ENCODE data around the gene CD99L2.

The CD99L2 gene

GRCh38 chrX:150772150-150772970, 126.1 kb downstream of the CD99L2 start:
- Histone ChIP-seq H2BK120ac (ENCODE audit: low read depth, low read length) (no peak overlapping the region), H3K27ac (ENCODE audit: low read depth, low read length) (no peak overlapping the region), H3K36me3 (ENCODE audit: control insufficient read depth, insufficient read depth, low read length) (no peaks in the 10 kb centered on the region), H3K4me2 (ENCODE audit: low read length) (no peak overlapping the region), H2BK5ac (ENCODE audit: low read length) (no peak overlapping the region), H4K8ac (ENCODE audit: low read depth, low read length) (no peak overlapping the region), H3K18ac (ENCODE audit: low read length) (no peak overlapping the region), H3K79me1 (ENCODE audit: low read length) (no peaks in the 10 kb centered on the region), H2BK15ac (replicated peaks; ENCODE audit: low read depth) (no peak overlapping the region), H4K5ac (ENCODE audit: low read length) (no peak overlapping the region), H2AK5ac (ENCODE audit: low read length) (no peak overlapping the region), H3K23ac (ENCODE audit: low read length) (no peak overlapping the region), H3K27me3 (ENCODE audit: insufficient read depth, low read length, poor library complexity) (no peaks in the 10 kb centered on the region), H3K4ac (ENCODE audit: low read depth, low read length) (no peak overlapping the region), H3K79me2 (ENCODE audit: control insufficient read depth, insufficient read depth, low read length) (no peaks in the 10 kb centered on the region), H3K4me1 (ENCODE audit: control insufficient read depth, low read depth, low read length) (no peaks in the 10 kb centered on the region), H3K56ac (ENCODE audit: low read length) (peak overlapping the region; percentile 42), H3K9ac (ENCODE audit: low read length) (peak overlapping the region; percentile 27), H3K4me3 (ENCODE audit: low read length) (no peak overlapping the region)
- peak; percentile 83 for DNase-seq
- WGBS (ENCODE audit: extremely low coverage, insufficient coverage, low lambda C conversion rate), result no CpG with 5 or more reads among the region's 26 CpGs

- no CpG with 5 or more reads among the region's 16 CpGs for WGBS (ENCODE audit: extremely low coverage, insufficient coverage, low lambda C conversion rate)
- Histone ChIP-seq H3K4me1 (ENCODE audit: control insufficient read depth, low read depth, low read length) (no peaks in the 10 kb centered on the region), H3K23ac (ENCODE audit: low read length) (no peak overlapping the region), H2BK15ac (replicated peaks; ENCODE audit: low read depth) (no peak overlapping the region), H3K27me3 (ENCODE audit: insufficient read depth, low read length, poor library complexity) (no peaks in the 10 kb centered on the region), H3K36me3 (ENCODE audit: control insufficient read depth, insufficient read depth, low read length) (no peaks in the 10 kb centered on the region), H2BK120ac (ENCODE audit: low read depth, low read length) (no peak overlapping the region), H3K4me2 (ENCODE audit: low read length) (no peak overlapping the region), H3K9ac (ENCODE audit: low read length) (no peak overlapping the region), H4K8ac (ENCODE audit: low read depth, low read length) (no peak overlapping the region), H2AK5ac (ENCODE audit: low read length) (no peak overlapping the region), H3K56ac (ENCODE audit: low read length) (no peak overlapping the region), H3K4ac (ENCODE audit: low read depth, low read length) (no peak overlapping the region), H3K79me2 (ENCODE audit: control insufficient read depth, insufficient read depth, low read length) (no peaks in the 10 kb centered on the region), H4K5ac (ENCODE audit: low read length) (no peak overlapping the region), H2BK5ac (ENCODE audit: low read length) (no peak overlapping the region), H3K79me1 (ENCODE audit: low read length) (no peaks in the 10 kb centered on the region), H3K27ac (ENCODE audit: low read depth, low read length) (no peak overlapping the region), H3K4me3 (ENCODE audit: low read length) (no peak overlapping the region), H3K18ac (ENCODE audit: low read length) (no peak overlapping the region)
- DNase-seq, result no peak
Measured at GRCh38 chrX:150771116-150771515, 127.4 kb downstream of the CD99L2 start.

GRCh38 chrX:150770623-150771022, 127.8 kb downstream of the CD99L2 start:
- Histone ChIP-seq H3K4ac (ENCODE audit: low read depth, low read length) (no peak overlapping the region), H3K23ac (ENCODE audit: low read length) (no peak overlapping the region), H3K56ac (ENCODE audit: low read length) (no peak overlapping the region), H3K4me1 (ENCODE audit: control insufficient read depth, low read depth, low read length) (no peaks in the 10 kb centered on the region), H3K9ac (ENCODE audit: low read length) (no peak overlapping the region), H3K79me1 (ENCODE audit: low read length) (no peaks in the 10 kb centered on the region), H3K4me2 (ENCODE audit: low read length) (no peak overlapping the region), H4K5ac (ENCODE audit: low read length) (no peak overlapping the region), H2BK15ac (replicated peaks; ENCODE audit: low read depth) (no peak overlapping the region), H3K18ac (ENCODE audit: low read length) (no peak overlapping the region), H3K4me3 (ENCODE audit: low read length) (no peak overlapping the region), H3K27ac (ENCODE audit: low read depth, low read length) (no peak overlapping the region), H2AK5ac (ENCODE audit: low read length) (no peak overlapping the region), H3K27me3 (ENCODE audit: insufficient read depth, low read length, poor library complexity) (no peaks in the 10 kb centered on the region), H3K79me2 (ENCODE audit: control insufficient read depth, insufficient read depth, low read length) (no peaks in the 10 kb centered on the region), H2BK120ac (ENCODE audit: low read depth, low read length) (no peak overlapping the region), H4K8ac (ENCODE audit: low read depth, low read length) (no peak overlapping the region), H3K36me3 (ENCODE audit: control insufficient read depth, insufficient read depth, low read length) (no peaks in the 10 kb centered on the region), H2BK5ac (ENCODE audit: low read length) (no peak overlapping the region)
- WGBS (ENCODE audit: extremely low coverage, insufficient coverage, low lambda C conversion rate), result no CpG with 5 or more reads among the region's 17 CpGs
- no peak for DNase-seq

GRCh38 chrX:150769408-150769807, 129.1 kb downstream of the CD99L2 start:
- no peaks in the 10 kb centered on the region for H3K79me2 ChIP-seq (ENCODE audit: control insufficient read depth, insufficient read depth, low read length)
- H3K4me2 ChIP-seq (ENCODE audit: low read length), result no peak overlapping the region
- no peak overlapping the region for H3K18ac ChIP-seq (ENCODE audit: low read length)
- WGBS (ENCODE audit: extremely low coverage, insufficient coverage, low lambda C conversion rate), result no CpG with 5 or more reads among the region's 13 CpGs
- H3K4me3 ChIP-seq (ENCODE audit: low read length), result no peak overlapping the region
- no peak overlapping the region for H3K9ac ChIP-seq (ENCODE audit: low read length)
- no peak overlapping the region for H4K5ac ChIP-seq (ENCODE audit: low read length)
- no peak overlapping the region for H2BK5ac ChIP-seq (ENCODE audit: low read length)
- H2BK120ac ChIP-seq (ENCODE audit: low read depth, low read length), result no peak overlapping the region
- no peak overlapping the region for H3K56ac ChIP-seq (ENCODE audit: low read length)
- no peak overlapping the region for H2BK15ac ChIP-seq (replicated peaks; ENCODE audit: low read depth)
- no peak for DNase-seq
- H4K8ac ChIP-seq (ENCODE audit: low read depth, low read length), result no peak overlapping the region
- H3K4me1 ChIP-seq (ENCODE audit: control insufficient read depth, low read depth, low read length), result no peaks in the 10 kb centered on the region
- no peaks in the 10 kb centered on the region for H3K36me3 ChIP-seq (ENCODE audit: control insufficient read depth, insufficient read depth, low read length)
- no peak overlapping the region for H3K27ac ChIP-seq (ENCODE audit: low read depth, low read length)
- no peak overlapping the region for H2AK5ac ChIP-seq (ENCODE audit: low read length)
- no peak overlapping the region for H3K23ac ChIP-seq (ENCODE audit: low read length)
- no peak overlapping the region for H3K4ac ChIP-seq (ENCODE audit: low read depth, low read length)
- H3K79me1 ChIP-seq (ENCODE audit: low read length), result no peaks in the 10 kb centered on the region
- H3K27me3 ChIP-seq (ENCODE audit: insufficient read depth, low read length, poor library complexity), result no peaks in the 10 kb centered on the region

- no peaks in the 10 kb centered on the region for H3K27me3 ChIP-seq (ENCODE audit: insufficient read depth, low read length, poor library complexity)
- no peak overlapping the region for H3K18ac ChIP-seq (ENCODE audit: low read length)
- no peaks in the 10 kb centered on the region for H3K4me1 ChIP-seq (ENCODE audit: control insufficient read depth, low read depth, low read length)
- no peak for DNase-seq
- H3K56ac ChIP-seq (ENCODE audit: low read length), result no peak overlapping the region
- no peak overlapping the region for H2BK15ac ChIP-seq (replicated peaks; ENCODE audit: low read depth)
- H2BK120ac ChIP-seq (ENCODE audit: low read depth, low read length), result no peak overlapping the region
- no peak overlapping the region for H3K23ac ChIP-seq (ENCODE audit: low read length)
- H3K79me2 ChIP-seq (ENCODE audit: control insufficient read depth, insufficient read depth, low read length), result no peaks in the 10 kb centered on the region
- H4K5ac ChIP-seq (ENCODE audit: low read length), result no peak overlapping the region
- H3K4ac ChIP-seq (ENCODE audit: low read depth, low read length), result no peak overlapping the region
- no peak overlapping the region for H4K8ac ChIP-seq (ENCODE audit: low read depth, low read length)
- H3K36me3 ChIP-seq (ENCODE audit: control insufficient read depth, insufficient read depth, low read length), result no peaks in the 10 kb centered on the region
- H3K27ac ChIP-seq (ENCODE audit: low read depth, low read length), result no peak overlapping the region
- no peak overlapping the region for H2AK5ac ChIP-seq (ENCODE audit: low read length)
- WGBS (ENCODE audit: extremely low coverage, insufficient coverage, low lambda C conversion rate), result no CpG with 5 or more reads among the region's 19 CpGs
- H3K79me1 ChIP-seq (ENCODE audit: low read length), result no peaks in the 10 kb centered on the region
- no peak overlapping the region for H2BK5ac ChIP-seq (ENCODE audit: low read length)
- no peak overlapping the region for H3K4me2 ChIP-seq (ENCODE audit: low read length)
- no peak overlapping the region for H3K9ac ChIP-seq (ENCODE audit: low read length)
- H3K4me3 ChIP-seq (ENCODE audit: low read length), result no peak overlapping the region
Measured at GRCh38 chrX:150768580-150769190, 129.8 kb downstream of the CD99L2 start.
